ENCODE data around the gene CD180.

The CD180 gene

DNA sequence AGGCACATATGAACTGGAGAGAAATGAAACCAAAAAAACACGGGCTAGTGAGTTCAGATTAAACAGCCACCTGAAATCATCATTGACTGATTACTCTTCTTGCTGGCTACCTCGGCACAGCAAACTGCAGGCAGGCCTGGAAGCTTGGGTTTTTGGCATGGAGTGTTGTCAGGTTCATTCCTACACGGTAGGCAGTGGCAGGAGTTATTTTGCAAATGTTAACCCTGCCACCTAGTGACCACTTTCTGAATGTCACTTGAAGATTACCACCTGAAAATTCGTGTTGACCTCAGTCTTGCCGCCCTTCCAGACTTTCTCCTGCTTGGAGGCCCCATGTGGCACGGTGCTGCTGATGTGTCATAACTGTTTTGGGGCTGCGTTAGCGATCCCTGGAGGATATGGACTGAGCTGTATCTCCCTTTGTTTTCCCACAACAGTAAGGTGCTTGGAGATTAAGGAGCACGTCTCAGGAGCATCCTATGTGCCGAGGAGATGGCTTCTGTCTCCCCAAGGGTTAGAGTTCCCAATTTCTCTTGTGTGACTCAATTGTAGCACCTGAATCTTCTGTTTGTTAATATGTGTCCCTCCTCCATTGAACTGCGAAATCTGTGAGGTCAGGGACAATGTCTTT, 12.7 kb upstream of the CD180 start:
- DNase-seq: peak; percentile 85

DNA sequence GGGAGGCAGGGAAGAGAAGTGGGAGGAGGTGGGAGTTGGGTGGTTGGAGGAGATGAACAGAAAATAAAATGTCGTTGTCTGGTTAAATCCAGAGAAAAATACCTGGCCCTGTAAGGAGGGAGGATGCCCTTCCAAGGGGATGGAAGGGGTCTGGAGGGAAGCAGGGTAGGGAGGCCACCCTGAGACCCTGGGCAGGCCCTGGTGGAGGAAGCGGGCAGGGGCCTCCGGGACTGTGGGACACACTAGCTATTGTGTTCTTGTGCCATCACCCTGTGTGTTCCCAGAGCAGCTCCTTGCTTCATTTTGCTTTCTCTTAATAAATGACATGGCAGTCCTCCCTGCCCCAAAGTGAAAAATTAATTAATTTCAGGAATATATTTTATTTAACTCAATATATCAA, 11.8 kb upstream of the CD180 start:
- no peak for DNase-seq

DNA sequence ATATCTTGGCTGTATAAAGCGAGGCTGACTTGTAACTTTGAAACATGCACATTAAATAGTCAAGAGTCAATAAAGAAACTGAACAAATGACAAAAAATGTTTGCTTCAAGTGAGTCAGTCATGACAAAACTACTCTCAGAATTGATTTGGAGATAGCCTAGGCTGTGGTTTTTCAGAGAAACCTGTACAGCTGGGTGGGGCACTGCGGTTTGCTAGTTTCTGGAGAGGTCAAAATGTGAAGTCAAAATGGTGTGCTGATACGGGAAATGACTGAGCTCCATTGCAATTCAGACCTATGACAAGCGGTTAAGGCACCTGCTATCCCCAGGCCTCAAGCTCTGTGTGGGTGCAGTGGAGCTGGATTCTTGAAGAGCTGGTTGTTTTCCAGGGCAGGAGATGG, 10.3 kb upstream of the CD180 start:
- peak; percentile 97 for DNase-seq

DNA sequence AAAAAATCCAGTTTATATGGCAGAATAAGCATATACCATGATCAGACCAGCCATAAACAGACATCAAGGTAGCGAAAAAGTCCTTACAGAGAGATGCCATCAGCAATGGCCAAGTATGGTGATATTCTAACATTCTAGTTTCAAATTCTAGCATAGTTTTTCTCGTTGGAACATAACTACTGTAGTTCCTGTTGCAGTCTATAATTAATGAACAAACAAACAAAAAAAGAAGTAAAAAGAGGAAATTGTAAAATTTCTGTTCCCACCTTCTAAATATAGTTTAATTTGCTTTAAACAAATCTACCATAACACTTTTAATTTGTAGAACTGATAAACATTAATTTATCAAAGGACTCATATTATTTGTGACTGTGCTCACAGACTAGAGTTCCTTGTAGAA, 9.9 kb upstream of the CD180 start:
- no peak for DNase-seq

DNA sequence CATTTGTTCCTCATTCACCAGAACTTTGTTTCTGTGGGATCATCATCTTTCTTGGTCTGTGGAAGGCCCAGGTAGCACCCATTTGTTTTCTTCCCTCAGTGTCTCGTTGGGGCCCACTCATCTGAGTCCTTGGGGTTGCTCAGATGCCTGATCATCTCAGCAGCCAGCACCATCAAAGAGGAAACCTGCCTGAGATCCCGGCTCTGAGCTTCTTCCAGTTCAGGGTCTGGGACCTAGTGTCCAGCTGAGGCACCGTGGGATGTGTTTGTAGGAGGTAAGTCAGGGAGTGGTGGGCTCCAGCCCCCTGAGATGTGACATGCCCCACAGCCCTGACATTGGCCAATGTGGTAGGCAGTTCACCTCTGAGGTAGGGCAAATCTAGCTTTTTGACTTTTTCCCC, 9.4 kb upstream of the CD180 start:
- no peak for DNase-seq

DNA sequence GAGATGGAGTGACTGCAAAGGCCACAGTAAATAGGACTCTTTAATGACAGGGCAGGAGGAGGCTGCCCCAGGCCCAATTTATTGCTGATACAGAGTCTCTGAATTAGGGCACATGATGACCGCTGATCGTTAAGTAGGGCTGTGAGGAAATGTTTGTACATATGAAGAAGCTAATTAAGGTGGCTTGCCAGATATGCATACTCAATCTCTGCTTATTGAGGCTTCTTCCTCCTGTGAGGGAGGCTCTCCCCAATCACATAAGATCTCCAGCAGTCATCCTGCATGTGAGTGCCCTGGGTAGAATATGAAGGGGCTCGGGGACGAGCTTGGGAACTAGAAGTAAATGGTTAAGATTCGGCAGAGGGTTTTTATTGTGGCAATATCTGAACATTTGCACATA, 8.2 kb upstream of the CD180 start:
- no peak for DNase-seq

DNA sequence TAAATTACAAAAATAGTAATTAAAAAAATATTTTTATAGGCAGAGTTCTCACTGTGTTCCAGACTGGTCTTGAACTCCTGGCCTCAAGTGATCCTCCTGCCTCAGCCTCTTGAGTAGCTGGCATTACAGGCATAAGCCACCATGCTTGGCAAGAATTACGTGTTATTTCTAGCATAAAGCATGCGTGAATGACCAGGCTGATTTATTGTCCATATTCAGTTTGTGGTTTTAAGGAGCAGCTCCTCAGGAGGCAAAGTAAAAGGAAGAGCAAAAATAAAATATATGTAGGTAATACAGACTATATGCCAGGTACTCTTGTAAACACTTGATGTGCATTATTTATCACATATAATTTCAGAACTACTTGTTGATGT, 7.1 kb upstream of the CD180 start:
- DNase-seq: no peak

DNA sequence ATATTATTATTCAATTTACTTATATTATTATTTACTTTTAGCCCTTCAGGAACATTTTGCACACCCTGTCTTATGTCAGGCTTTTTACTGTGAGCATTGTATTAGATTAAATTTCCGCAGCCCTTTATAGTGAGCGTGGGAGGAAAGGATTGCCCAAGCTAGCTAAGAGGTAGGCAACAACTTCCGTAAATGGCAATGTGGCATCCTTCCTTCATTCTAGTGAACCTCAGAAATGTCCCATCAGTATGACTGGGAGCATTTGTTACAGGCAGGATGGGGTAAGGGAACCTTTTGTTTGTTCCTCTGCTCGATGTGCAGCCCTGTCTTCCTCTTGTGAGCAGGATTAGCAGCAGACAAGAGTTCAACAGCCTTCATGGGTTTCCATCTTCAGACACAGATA, 6.2 kb upstream of the CD180 start:
- peak; percentile 32 for DNase-seq

DNA sequence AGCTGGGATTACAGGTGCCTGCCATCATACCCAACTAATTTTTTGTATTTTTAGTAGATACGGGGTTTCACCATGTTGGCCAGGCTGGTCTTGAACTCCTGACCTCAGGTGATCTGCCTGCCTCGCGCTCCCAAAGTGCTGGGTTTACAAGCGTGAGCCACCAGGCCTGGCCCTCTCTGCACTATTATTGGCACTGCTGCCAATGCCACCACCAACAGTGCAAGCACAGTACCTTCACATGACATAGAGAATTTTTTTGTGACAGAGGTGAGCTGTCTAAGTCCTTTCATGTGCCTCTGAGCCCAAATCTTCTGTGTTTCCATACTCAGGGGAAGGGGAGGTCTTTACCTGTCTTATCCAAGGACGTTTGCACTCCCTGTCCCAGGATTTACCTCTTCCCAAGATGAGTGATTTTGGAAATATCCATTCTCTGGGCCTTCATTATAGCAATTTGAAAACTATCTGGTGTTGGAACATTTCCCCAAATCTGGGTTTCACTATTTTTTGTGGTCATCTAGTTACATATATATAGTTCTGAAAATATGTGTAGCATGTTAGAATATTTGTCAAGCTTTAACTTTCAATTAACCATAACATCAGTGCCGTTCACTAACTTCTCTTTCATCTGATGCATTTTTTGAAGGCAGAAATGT, 5.4 kb upstream of the CD180 start:
- DNase-seq: no peak

DNA sequence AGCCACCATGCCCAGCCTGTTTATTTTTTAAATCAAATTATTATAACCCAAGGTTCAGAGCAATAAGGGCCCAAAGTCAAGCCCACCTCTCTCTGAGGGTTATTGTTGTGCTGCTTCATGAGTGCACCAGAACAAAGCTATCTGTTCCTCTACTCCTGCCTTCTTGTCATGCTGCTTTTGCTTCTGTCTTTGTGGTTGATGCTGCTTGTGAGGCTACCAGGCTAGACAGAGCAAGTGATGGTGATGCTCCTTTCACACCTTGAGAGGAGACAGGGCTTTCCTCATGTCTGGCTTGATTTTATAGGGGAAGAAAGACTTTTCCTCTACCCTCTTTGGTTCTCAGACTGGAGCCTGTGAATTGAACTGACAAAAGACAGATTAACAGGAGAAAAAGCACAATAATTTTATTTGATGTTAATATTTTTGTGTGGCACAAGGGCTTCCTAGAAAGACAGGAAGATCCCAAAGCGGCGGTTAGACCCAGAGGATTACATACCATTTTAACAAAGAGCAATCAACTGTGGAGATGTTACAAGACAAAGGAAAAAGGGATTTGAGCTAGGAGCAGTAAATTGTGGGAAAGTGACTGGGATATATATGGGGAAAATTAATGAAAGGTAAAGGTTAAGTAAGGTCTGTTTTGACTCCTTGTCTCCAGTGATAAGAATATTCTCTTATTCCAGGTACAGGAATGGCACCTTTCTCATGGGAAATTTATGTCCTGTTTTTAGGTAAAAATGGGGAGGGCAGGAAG, 4.4 kb upstream of the CD180 start:
- DNase-seq: no peak

DNA sequence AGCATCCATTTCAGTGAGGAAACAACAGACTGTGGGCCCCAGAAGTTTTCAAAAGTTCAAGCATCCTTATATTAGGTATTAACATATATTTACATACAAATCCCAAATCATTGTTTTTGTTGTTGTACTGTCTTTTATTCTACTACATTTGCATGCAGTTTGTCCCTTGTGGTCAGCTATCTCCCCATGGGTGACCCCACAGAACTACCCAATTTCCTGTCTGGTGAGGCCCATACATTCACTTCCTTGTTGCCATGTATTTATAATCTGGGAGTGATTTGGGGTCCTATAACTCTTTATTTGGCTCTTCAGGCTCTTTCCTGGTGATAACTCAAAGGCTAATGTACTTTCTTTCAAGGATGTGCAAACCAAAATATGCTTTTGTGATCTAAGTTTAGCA, 3.3 kb upstream of the CD180 start:
- no peak for DNase-seq

DNA sequence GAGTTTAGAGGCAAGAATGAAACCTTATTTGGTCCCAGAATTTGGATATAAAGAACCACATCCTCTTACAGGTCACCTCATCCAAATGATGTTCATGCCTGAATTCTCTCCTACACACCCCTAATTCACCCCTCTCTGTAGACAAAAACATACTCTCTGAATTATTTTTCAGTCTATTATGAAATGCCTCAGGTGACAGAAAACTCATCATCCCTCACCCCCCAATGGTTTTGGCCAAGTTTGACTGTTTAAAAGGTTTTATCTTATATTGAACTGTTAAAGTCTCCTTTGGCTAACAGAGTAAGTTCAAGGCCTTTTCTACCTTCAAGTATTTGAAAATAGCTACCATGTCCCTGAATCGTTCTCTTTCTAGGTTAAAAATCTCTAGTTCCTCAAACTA, 2.3 kb upstream of the CD180 start:
- DNase-seq: no peak

DNA sequence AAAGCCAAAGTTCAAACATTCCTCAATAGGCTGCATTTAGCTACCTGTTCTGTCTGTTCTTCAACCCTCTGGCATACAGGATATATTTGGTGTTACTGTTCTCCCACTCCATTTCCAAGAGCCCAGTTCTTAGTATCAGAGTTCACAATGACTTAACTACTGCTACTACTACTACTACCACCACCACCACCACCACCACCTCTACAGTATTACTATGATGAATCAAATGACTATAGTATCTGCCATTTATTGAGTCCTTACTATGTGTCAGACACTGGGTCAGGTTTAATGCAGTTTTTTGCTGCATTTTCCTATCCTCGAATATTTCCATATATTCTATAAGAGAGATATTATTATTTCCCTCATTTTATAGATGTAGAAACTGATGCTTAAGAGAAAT, 937 bp upstream of the CD180 start:
- no peak for DNase-seq

DNA sequence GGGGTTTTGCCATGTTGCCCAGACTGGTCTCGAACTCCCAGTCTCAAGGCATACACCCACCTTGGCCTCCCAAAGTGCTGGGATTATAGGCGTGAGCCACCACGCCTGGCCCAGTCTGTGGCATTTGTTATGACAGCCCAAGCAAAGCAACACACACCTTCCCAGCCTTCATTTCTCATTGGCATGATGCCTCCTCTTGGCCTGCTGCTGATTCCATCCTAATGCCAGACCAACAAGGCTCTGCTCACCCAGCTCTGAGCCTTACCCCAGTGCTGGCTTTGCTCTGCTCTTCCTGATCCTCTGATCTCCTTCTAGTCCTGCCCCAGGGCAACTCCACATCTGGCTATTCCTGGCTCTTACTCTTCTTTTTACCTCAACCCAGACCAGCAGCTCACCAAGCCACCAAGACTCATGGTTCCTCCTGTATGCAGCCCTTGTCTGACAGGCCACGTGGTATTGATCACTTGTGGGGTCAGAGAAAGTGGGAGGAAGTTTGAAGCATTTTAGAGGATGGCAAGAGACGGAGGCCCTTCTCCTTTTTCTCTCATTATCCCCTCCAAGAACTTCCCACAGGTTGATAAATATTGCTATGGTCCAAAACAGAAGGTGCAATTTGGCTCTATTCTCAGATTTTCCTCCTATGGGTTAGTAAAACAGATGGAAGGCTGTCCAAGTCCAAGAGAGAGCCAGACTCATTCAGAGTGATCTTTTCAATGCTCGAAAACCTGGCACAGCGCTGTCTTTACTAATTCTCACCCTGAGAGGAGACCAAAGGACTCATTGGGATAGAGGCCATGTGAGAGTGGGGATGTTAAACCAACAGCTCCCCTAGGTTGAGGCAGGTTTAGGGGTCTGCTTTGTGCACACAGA, 958 bp downstream of the CD180 start:
- DNase-seq: no peak

DNA sequence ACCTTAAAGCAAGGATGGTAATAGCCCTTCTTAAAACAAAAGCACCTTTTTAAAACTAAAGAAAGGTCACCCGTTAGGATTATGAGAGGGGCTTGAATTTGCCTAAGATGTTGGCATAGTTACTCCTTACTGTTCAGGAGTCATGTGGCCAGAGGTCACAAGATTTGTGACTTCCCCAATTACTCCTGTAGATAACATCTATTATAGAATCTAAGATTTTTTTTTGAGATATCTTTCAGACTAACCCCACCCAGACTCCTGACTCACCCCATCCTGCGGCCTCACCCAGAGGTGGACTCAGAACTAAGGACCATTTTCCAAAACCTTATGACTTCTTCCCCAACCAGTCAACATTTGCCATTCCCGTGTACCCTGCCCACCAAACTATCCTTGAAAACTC, 2.4 kb downstream of the CD180 start:
- no peak for DNase-seq

DNA sequence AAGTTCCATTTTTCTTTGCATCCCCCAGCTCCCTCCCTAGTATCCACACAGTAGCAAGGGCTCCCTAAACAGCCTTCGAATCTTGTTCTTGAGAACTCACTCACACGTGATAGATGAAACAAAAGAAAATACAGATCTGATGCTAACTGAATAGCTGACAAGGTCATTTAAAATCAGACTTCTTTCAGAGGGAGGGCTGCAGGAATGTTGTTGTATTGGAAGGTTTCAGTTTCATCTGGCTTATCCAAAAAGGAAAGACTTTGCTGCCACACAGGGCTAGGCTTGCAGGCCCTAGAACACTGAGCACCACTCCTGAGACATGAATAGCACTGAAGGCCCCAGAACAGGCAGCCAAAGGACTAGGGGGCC, 3.2 kb downstream of the CD180 start:
- DNase-seq: no peak

DNA sequence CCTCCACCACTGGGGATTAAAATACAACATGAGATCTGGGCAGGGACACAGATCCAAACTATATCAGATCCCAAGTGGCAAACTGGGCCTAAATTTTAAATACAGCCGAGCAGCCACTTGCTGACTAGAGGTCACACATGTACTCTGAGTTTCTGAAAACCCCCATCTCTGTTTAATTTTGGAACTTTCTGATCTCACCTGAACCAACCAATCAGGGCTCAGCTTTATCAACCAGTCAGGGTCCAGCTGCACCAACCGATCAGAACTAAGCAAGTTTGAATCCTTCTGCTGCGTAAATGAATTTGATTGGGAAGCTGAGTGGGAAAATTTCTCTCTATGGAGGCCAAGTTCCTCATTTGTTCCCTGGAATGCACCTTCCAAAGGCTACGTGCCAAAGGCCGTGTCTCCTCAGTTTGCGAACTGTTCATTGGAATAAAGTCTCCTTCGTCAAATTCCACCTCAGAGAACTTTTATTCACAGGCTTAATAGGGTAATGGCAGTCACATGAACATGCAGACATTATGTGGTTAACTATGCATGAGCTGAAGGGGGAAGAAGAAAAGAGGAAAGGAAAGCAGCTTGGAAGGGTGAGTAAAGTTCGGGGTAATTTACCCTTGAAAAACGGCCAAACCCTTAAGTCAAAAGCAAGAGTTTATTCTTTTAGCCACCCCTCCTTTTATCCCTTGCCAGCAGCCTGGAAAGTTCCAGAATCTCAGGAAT, 3.7 kb downstream of the CD180 start:
- no peak for DNase-seq

DNA sequence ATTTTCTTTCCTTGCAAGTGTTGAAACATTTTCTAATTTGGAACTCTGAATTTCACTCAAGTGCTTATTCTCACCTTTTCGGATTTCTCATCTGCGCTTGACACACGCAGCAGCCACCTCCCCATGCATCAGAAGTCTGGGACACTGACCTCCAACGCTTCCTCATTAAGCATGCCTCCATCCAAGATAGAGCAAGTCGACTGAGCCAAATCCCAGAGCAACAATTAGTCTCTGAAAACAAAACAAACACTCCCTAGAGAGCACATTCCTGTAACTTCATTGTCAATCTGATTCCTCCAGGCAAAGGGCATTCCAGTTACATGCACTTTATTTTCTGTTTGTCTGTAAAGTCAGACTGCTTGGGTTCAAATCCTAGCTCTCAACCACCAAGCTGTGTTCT, 5.7 kb downstream of the CD180 start:
- DNase-seq: no peak

DNA sequence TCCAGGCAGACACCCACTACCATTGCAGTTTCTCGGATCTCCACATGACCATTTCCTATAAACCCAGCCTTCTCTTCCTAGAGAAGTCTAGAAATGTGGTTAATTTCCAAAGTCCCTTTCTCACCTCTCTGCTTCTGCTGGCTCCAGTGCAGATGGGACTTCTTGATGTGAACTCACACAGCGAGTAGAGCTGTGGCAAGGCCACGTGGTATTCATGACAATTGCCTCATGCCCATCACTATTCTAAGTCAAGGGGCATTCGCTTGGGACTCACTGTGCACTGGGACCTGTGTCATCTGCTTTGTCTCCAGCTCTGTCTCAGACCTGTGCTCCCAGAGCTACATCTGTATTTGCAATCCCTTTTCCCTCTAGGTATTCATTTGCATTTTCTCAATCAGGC, 6.2 kb downstream of the CD180 start:
- no peak for DNase-seq

DNA sequence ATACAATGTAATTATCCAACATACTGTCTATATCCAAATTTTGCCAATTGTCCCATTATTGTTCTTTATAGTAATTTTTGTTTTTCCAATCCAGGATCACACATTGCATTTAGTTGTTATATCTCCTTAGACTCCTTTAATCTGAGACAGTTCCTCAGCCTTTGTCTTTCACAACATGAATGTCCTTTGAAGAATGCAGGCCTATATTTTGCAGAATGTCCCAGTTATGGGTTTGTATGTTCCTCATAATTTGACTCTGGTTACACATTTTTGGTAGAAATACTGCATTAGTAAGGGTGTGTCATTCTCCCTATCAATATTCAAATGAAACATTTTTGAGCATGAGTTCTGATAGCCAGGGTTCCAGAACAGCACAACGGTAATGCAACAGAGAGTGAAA, 6.7 kb downstream of the CD180 start:
- DNase-seq: no peak

DNA sequence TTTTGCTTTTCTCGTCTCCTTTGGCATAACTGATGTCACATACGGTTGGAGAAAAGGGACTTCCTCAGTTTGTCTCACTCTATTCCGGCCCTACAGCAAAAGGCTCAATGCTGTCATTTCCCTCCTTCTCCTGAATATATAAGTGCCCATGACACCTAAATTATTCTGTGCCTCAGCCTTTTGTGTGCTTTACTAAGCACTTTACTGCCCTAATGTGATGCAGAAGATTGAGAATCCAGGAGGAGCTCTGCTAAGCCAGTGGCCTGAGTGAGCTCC, 7.6 kb downstream of the CD180 start:
- DNase-seq: no peak

DNA sequence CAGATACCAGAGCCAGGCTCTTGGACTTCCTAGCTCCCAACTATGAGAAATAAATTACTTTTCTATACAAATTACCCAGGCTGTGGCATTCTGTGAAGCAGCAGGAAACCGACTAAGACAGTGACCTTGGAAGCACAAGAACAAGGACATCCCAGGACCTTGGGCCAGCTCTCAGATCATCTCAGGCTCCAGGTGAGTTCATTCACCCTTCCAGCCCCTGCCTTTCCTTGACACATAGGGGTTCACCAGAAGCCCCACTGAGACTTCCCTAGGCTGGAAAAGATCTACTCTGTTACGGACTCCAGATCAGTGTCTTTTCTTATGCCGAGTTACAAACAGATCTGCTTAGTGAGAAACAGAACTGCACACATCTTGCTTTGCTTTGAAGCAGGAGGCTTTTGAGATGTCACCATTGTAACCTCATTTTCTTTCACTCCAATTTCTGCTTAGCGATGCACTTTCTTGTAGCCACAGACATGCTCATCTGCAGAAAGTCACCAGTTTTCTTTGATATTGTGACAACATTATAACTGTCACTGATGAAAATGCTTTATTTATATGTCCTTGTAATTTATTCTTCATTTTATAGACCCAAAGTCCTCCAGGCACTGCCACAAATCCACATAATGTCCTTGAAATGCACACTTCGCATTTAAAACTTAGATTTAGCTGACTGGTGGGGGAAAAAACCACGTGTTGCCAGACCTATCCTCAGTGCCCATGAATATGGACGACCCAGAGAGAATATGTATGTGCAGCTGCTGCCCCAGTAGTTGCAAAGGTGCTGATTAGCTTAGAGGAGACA, 8.1 kb downstream of the CD180 start:
- no peak for DNase-seq
